Hepatic stellate cell (primary cell): Measurements from ENCODE around the gene TPD52L2.
"Not testable (repeated sequence)": the region's sequence is repeated elsewhere in the genome, so short reads cannot be mapped to it uniquely, and the experiment has no call there.

Experiments
- DNase-seq: peaks from one replicate; pipeline ENCODE4 v3.0.0; 2011; ENCODE audit warnings: low spot score

TPD52L2 gene

DNA sequence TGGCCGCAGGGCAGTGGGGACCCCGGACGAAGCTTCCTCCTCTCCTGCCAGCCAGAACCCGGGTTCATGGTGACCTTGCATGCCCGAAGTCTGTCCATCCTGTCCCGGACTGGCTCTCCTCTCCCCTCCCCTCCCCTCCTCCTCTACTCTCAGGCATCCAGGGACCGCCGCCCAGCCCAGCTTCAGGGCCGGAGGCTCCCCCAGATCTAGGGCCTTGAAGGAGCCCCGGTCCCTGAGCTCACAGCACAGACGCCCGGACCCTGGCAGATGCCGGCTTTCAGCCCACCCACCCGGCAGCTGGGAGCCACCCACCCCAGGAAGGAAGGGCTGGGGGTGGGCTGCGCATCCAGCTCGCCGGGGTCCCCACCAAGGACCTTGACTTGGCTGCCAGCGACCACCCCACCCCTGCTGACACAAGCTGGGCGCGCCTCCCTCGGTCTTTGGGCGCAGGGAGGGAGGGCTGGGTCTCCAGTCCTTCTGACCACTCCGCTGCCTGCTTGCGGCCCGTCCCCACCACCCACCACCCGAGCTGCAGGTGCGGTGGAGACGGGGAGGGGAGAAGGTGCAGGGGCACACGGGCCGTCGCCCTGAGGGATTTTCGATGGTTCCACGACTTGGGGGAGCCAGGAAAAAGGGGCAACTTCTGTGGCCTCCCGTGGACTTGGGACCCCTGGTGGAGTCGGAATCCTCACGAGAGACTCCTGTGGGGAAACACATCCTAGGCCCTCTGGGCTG lies 9.5 kb upstream of the TPD52L2 start:
- no peak for DNase-seq

DNA sequence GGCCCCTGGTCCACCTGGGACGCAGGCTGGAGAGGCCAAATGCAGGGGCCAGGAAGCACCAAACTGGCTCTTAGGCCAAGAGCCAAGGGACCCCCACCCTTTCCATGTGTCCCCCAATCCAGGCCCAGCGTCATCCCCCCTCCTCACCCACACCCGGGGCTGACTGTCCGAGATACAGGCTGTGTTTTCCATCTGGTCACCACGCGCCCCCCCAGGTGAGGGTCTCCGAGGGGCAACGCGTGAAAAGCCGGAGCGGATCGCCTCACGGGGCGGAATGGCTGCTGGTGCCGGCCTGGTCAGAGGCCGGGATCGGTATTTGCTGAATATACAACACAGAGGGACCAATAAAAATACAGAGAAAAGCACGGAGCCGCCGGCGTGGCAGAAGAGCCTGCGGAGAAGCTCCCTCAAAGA lies 9.0 kb upstream of the TPD52L2 start:
- DNase-seq, result no peak

DNA sequence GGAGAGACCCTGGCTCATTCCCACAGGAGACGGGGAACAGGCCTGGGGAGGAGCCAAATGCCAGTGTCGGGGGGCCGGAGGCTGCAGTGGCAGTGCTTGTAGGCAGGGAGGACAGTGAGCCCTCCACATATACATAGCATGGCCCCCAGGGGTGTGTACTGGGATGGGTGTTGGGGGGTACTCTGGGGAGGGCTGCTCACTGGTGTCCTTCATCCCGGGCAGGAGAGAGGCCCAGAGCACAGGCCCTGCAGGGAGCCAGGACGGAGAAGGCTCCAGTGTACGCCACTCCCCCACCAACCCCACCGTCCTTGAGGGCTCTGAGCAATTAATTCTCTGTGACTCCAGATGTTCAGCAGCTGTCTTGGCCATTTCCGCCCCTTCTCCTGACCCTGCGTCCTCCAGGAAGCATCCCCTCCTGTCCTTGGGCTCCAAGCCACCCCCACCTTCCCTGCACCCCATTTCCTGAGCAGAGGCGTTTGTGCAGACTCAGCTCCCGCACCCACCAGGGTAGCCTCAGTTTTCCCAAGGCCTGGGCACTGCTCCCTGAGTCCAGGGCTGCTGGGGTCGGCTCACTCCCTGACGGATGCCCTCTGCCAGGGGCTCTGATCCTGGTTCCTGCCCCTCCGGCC lies 7.2 kb upstream of the TPD52L2 start:
- DNase-seq, result no peak

DNA sequence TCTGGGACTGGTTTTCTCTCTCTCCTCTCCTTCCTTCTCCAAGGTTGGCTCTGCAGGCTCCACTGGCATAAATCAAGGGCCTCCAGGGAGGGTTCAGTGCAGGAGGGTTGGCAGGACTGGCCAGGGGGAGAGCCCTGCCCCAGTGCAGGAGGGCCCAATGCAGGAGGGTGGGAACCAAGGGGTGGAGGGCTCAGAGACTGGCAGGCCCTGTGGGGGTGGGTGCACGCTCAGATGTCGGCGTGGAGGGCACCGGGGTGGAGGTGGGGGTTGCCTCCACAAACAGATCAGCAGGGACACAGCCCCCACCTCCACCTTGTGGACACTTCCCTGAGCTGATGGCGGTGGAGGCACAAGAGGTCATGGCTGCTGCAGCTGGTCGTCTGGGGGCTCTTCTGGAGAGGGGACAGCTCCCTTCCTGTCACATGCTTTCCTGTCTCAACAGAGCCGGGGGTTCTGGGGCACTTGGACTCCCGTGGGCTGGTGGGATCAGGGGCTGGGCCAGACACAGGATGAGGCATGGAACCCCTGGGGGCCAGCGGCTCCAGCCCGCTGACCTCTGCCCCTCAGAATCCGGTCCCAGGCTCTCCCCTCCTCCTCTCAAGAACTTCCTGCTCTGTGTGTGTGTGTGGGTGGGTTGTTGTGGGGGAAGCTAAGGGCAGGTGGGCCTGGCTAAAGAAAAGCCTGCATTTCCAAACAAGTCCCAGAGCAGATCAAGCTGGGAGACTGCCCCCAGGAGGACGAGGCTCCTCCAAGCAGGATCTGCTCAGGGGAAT lies 6.5 kb upstream of the TPD52L2 start:
- peak; percentile 80 for DNase-seq

DNA sequence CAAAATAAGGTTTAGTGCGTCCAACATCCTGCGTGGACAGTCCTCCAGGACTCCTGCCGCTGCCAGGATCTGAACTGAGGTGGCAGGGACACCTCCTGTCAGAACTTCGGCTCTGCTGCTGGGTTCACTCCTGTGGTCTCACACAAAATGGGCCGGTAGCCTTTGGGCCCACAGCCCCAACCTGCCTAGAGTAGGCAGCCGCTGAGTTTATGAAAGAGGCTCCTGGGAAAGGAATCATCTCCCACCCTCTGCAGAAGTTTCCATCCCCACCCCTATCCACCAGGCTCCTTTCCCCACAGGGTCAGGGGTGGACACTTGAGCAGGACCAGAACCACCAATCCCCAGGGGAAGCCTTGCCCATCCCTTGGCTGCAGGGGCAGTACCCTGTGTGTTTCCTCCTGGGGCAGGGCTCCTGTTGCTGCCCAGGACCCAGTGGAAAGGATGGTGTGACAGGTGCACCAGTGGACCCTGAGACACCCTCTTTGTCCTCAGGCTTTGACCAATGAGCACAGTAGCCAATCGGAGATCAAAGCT lies 5.8 kb upstream of the TPD52L2 start:
- no peak for DNase-seq

DNA sequence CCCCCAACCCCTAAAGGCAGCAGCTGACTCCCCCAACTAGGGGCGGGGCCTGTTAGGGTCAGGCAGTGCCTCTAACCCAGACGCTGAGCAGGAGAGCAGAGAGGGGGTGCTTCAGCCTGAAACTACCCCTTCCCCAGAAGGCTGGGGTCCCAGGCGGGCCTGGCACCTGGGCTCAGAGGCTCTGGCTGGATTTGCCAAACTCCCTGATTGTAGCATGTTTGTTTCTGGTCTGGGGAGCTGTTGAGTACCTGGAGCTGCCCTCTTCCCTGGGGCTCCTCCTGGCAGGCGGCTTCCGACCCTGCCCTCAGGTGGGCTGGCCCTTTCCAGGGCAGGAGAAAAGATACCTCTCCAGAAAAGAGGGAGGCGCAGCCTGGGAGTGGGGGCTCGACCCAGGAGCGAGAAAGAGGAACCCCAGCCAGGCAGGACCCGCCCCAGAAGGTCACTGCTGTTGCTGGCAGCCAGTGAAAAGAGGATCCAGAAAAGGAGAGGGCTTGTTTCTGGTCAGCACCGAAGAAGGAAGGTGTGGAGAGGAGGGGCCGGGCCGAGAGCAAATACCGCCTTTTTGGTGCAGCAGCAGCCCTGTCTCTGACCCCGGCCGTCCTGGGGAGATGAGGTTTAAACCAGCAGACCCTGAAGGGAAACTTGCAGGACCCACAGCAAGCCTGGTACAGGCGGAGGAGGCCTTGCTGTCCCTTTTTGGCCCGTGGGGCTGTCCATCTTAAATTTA lies 4.6 kb upstream of the TPD52L2 start:
- no peak for DNase-seq

DNA sequence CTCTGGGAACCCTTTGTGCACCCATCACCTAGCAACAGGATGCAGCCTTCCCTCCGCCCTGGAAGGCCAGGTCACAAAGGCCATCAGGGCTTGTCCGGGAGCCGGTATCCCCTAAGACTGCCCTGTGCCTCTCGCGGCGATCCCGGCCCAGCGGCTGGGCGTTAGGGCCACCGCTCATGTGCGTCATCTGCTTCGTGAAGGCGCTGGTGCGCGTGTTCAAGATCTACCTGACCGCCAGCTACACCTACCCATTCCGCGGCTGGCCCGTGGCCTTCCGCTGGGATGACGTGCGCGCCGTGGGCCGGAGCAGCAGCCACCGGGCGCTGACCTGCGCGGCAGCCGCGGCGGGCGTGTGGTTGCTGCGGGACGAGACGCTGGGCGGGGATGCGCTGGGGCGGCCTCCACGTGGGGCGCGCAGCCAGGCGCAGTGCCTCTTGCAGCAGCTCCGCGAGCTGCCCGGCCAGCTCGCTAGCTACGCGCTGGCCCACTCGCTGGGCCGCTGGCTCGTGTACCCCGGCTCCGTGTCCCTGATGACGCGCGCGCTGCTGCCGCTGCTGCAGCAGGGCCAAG lies 3.6 kb upstream of the TPD52L2 start, which contains the start of gene ABHD16B:
Gene ABHD16B (plus strand): TSS at position 134 of the 570 bp plus-strand sequence. CDS start 43 bp downstream, at position 177.
- DNase-seq, result no peak

DNA sequence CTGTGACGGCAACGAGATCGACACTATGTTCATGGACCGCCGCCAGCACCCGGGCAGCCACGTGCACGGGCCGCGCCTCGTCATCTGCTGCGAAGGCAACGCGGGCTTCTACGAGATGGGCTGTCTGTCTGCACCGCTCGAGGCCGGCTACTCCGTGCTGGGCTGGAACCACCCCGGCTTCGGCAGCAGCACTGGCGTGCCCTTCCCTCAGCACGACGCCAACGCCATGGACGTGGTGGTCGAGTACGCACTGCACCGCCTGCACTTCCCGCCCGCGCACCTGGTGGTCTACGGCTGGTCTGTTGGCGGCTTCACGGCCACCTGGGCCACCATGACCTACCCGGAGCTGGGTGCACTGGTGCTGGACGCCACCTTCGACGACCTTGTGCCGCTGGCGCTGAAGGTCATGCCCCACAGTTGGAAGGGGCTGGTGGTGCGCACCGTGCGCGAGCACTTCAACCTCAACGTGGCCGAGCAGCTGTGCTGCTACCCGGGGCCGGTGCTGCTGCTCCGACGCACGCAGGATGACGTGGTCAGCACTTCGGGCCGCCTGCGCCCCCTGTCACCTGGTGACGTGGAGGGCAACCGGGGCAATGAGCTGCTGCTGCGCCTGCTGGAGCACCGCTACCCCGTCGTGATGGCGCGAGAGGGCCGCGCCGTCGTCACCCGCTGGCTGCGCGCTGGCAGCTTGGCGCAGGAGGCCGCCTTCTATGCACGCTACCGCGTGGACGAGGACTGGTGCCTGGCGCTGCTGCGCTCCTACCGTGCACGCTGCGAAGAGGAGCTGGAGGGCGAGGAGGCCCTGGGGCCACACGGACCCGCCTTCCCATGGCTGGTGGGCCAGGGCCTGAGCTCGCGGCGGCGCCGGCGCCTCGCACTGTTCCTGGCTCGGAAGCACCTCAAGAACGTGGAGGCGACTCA lies 2.8 kb upstream of the TPD52L2 start:
- DNase-seq, result no peak

DNA sequence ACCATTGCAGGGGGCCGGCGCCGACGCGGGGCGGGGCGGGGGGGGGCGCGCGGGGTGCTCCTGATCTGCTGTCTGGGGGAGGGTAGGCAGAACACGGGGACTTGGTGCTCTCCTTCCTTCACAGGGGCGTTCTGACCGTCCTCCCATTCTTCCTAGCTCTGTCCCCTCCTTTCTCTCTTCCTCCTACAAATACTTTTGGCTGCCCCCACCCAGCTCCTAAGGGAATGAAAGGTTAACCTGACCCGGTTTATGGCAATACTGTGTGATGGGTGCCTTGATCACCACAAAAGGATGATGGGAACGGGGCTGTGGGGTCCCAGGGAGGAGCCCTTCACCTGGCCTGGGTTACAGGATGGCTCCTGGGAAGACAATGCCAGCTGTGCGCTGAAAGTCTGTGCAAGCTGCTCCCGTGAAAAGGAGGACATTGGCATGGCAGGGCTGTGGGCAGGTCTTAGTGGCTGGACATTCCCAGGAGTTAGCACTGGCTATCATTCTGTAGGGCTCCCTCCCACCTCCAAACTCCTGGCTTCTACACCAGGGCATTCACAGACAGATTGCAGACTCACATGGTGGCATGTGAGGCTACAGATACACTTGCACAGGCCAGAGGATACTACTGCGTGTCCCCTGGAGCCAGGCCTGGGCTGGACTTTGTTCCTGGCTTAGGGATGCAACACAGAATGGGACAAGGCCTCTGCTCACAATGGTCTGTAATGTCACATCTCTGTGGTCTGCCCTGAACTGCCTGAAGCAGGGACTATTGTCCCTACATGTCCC lies 1.9 kb upstream of the TPD52L2 start:
- DNase-seq, result no peak

DNA sequence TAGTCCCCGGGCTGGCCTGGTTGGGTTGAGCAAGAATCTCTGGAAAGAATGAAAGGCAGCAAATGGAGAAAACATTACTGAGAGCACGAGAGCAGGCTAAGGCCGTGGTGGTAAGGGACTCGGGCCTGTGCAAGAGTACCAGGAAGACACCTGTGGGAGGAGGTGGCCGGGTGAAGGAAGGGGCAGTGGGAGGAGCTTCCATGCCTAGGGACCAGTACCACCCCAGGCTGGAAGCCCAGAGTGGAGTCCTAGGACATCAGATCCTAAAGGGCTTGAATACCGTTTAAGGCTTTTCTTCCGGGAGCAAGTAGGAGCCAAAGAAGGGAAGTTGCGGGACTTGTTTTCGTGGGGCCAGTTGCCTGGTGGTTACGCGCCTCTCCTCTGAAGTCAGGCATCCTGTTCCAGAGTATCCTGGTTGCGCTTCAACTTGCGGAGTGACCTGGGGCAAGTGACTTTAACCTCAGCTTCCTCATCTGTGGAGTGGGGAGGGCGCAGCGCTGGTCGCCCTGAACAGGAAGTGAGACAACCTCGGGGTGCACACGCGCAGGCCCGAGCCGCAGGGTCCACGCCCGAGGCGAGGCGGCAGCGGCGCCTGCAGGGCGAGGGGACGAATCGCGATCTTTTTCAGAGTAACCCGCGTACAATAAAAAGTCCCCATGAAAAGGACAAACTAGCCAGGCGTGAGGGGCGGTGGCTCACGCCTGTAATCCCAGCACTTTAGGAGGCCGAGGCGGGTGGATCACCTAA lies 1.1 kb upstream of the TPD52L2 start:
- peak; percentile 89 for DNase-seq

DNA sequence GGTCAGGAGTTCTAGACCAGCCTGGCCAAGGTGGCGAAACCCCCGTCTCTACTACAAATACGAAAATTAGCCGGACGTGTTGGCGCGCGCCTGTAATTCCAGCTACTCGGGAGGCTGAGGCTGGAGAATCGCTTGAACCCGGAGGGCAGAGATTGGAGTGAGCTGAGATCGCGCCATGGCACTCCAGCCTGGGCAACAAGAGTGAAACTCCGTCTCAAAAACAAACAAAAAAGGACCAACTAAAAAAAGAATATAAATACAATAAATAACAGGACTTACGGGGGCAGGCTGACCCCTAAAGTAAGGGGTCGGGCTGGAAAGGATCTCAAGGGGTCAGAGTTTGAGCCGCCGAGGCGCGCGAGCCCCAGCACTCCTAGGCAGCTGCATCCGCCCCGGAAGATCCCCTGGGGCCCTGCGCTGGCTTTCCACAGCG lies 509 bp upstream of the TPD52L2 start:
- DNase-seq, result no peak

DNA sequence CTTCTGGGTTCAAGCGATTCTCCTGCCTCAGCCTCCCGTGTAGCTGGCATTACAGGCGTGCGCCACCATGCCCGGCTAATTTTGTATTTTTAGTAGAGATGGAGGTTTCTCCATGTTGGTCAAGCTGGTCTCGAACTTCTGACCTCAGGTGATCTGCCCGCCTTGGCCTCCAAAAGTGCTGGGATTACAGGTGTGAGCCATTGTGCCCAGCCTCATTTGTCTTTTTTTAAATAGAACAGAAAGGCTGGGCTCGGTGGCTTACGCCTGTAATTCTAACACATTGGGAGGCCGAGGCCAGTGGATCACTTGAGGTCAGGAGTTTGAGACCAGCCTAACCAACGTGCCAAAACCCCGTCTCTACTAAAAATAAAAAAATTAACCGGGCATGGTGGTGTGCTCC lies 2.0 kb downstream of the TPD52L2 start:
- DNase-seq, result not testable (repeated sequence)

DNA sequence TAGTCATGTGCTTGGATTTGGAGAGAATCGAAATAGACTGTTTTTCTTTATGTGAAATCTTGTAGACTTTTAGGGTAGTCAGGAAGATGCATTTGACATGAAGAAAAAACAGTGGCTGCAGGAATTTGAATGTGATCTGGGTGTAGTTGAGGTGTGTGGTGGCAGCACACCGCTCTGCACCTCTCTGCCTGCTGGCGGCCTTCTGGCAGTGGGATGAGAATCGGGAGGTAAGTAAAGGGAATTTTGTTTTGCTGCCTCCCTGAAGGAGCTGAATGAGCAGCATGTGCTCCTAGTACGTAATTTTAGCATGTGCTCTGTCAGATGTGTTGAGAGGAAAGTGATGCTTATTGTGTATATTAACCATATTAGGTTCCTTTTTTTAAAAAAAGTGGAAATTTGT lies 3.2 kb downstream of the TPD52L2 start:
- DNase-seq, result no peak

DNA sequence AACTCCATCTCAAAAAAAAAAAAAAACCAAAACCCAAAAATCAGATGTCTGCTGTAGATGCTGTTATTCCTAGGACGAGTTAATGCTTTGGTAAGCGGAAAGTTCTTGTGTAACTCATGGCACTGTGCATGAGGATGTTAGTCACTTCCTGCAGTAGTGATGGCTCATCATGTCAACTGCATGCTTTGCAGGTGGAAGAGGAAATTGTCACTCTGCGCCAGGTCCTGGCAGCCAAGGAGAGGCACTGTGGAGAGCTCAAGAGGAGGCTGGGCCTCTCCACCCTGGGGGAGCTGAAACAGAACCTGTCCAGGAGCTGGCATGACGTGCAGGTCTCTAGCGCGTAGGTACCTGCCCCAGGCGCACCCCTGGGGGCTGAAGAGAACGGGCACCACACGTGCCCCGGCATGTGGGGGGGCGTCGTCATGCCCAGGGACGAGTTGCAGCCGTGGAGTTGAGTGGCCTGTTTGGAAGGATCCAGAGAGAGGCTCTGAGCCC lies 8.5 kb downstream of the TPD52L2 start:
- DNase-seq, result peak; percentile 60

DNA sequence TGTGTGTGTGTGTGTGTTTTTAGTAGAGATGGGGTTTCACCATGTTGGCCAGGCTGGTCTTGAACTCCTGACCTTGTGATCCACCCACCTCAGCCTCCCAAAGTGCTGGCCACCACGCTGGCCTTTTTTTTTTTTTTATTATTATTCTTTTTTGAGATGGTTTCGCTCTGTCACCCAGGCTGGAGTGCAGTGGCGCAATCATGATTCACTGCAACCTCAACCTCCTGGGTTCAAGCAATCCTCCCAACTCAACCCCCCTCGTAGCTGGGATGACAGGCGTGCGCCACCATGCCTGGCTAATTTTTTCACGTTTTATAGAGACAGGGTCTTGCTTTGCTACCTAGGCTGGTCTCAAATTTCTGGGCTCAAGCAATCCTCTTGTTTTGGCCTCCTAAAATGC lies 9.2 kb downstream of the TPD52L2 start:
- not testable (repeated sequence) for DNase-seq

DNA sequence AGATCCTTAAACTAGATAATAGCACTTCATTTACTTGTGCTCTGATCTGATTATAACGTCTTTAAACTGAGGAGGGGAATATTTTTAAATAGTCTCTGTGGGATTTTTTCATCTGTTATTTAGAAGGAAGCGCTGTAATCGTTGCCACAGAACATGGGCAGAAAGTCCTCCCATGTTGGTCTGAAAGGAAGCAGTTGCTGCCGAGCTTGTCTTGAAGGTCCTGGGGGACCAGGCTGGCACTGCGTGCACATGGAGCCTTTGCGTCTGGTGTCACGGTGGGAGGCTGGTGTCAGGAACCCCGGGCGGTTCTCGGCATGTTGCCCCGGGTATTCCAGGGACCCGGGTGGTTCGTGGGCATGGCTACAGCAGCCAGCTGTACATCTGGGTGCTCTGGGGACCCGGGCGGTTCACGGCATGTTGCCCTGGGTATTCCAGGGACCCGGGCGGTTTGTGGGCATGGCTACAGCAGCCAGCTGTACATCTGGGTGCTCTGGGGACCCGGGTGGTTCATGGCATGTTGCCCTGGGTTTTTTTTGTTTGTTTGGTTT lies 11.5 kb downstream of the TPD52L2 start:
- no peak for DNase-seq

DNA sequence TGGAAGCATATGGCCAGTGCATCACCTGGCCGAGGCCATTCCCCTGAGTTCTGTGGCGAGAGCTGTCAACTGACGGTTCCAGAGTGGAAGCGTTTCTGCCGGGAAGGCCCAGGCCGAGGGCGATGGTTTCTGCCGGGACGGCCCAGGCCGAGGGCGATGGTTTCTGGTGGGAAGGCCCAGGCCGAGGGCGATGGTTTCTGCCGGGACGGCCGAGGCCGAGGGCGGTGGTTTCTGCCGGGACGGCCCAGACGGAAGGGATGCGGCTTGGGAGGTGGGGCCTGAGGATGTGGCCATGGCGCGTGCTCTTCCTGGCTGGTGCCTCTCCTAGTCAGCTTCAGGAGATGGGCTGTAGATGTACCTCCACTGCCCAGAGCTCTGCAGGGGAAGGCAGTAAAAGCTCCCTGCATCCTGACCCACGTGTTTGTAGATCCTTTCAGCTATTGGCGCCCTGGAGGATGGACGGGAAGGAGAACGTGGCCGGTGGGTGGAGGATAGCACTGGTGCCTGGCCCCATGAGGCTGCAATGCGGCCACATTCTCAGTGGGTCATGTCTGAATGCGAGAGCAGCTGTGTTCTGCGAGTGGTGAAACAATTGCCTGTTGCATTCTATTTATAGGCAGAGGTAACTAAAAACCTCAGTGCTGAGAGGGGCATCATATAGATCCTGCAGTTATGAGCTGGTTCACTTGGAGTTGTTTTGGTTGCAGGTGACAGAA lies 12.8 kb downstream of the TPD52L2 start:
- DNase-seq, result no peak
